Measurements from ENCODE around the gene FAM184A.

- no peak for TF ChIP-seq CTCF (IDR thresholded peaks at IDR 0.05)
- TF ChIP-seq POLR2A (IDR thresholded peaks at IDR 0.05) = no peak
- TF ChIP-seq EP300 (IDR thresholded peaks at IDR 0.05; ENCODE audit: low read depth) = no peak
- no peak for TF ChIP-seq POLR2AphosphoS5 (IDR thresholded peaks at IDR 0.05)
These were observed 25.5 kb downstream of the FAM184A start for GRCh38 chr6:119052987-119053386.
